ENCODE data around the gene SHQ1.
"Not testable (repeated sequence)": the region's sequence is repeated elsewhere in the genome, so short reads cannot be mapped to it uniquely, and the experiment has no call there.

Gene SHQ1

GRCh38 chr3:72746430-72747411 lies 101.5 kb downstream of the SHQ1 start:
- DNase-seq: no peak

GRCh38 chr3:72745146-72745999 lies 102.9 kb downstream of the SHQ1 start:
- DNase-seq: no peak

GRCh38 chr3:72744330-72744729 lies 103.9 kb downstream of the SHQ1 start:
- no peak for DNase-seq

GRCh38 chr3:72739531-72740466 lies 108.4 kb downstream of the SHQ1 start:
- DNase-seq: no peak

GRCh38 chr3:72738752-72739530 lies 109.3 kb downstream of the SHQ1 start:
- peak; percentile 86 for DNase-seq

GRCh38 chr3:72735072-72735471 lies 113.2 kb downstream of the SHQ1 start:
- not testable (repeated sequence) for DNase-seq

GRCh38 chr3:72733676-72734075 lies 114.6 kb downstream of the SHQ1 start:
- DNase-seq: no peak

GRCh38 chr3:72732666-72733345 lies 115.4 kb downstream of the SHQ1 start:
- not testable (repeated sequence) for DNase-seq

GRCh38 chr3:72728958-72729467 lies 119.2 kb downstream of the SHQ1 start:
- DNase-seq: no peak

GRCh38 chr3:72728329-72728889 lies 119.8 kb downstream of the SHQ1 start:
- DNase-seq: no peak

GRCh38 chr3:72727726-72728125 lies 120.5 kb downstream of the SHQ1 start:
- no peak for DNase-seq

GRCh38 chr3:72727172-72727571 lies 121.1 kb downstream of the SHQ1 start:
- DNase-seq: no peak

GRCh38 chr3:72725229-72725628 lies 123.0 kb downstream of the SHQ1 start:
- no peak for DNase-seq

- no peak for DNase-seq
These were observed 124.2 kb downstream of the SHQ1 start for GRCh38 chr3:72724070-72724469.

- no peak for DNase-seq
These were observed 125.1 kb downstream of the SHQ1 start for GRCh38 chr3:72722930-72723726.

- DNase-seq: no peak
These were observed 126.4 kb downstream of the SHQ1 start for GRCh38 chr3:72721683-72722381.

- no peak for DNase-seq
These were observed 127.7 kb downstream of the SHQ1 start for GRCh38 chr3:72720566-72720965.

GRCh38 chr3:72719137-72719536 lies 129.1 kb downstream of the SHQ1 start:
- no peak for DNase-seq

- not testable (repeated sequence) for DNase-seq
These were observed 134.1 kb downstream of the SHQ1 start for GRCh38 chr3:72714135-72714534.

Measured in CD4-positive, alpha-beta T cell treated with Interleukin-6 for 4 hours (primary cell).